T-helper 2 cell treated with Interferon-gamma antibody and Interleukin-4, amounts not matched to agents 100 ng/mL and 5 ng/mL, for 36 hours (primary cell): ENCODE measurements around the gene MTCL1. TPM values are rescaled to one million over a fixed set of nuclear protein-coding genes. Genes with fewer than 3 reads are reported as not detected.

Source experiments
- intact Hi-C: fragments of 100-400 bp; cut with micrococcal nuclease; formaldehyde crosslinking; loops from one replicate; pipeline ENCODE4 v1.15.1; 2023
- total RNA-seq: library from RNA; stranded (reverse); gene quantifications from 2 replicates; pipeline ENCODE4 v1.2.3, GENCODE V29; 2022

Gene MTCL1
- total RNA-seq, 1 donor from 2014 or later = 0.93 TPM

DNA sequence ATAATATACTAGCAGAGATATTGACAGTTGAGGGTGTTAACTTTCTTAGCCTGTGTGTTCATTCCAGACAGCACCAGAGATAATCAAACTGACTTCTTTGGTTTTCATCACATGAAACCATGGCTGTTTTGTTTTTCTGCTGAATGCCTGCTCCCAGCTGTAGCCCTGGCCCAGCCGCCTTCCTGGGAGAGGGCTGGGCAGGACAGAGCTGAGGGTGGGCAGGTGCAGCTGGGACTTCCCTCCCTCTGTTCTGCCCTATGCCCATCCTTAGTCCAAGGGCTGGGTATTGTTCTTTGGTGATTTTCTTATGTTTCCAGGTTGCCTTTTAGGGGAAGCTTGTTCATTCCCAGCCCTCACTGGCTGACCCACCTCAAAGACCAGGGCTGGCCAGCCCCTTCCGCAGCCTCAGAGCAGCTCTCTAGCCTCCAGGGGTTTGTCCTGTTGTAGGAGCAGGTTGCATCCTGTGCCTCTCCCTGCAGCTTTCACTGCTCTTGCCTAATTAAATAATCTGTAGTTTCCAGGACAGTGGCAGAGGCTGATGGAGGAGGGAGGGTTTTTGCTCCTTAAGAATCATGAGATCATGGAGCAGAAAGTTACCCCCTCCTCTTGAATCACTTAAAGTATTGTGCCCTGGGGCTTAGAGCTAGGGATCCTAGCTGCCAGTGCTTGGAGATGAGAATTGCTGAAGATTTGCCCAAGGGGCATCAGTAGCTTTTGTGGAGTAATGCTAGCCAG lies 61.4 kb downstream of the MTCL1 start:
- intact Hi-C loops = no loop called here

- intact Hi-C loops = no loop called here
Observed at GRCh38 chr18:8767340-8767739, 62.0 kb downstream of the MTCL1 start.

DNA sequence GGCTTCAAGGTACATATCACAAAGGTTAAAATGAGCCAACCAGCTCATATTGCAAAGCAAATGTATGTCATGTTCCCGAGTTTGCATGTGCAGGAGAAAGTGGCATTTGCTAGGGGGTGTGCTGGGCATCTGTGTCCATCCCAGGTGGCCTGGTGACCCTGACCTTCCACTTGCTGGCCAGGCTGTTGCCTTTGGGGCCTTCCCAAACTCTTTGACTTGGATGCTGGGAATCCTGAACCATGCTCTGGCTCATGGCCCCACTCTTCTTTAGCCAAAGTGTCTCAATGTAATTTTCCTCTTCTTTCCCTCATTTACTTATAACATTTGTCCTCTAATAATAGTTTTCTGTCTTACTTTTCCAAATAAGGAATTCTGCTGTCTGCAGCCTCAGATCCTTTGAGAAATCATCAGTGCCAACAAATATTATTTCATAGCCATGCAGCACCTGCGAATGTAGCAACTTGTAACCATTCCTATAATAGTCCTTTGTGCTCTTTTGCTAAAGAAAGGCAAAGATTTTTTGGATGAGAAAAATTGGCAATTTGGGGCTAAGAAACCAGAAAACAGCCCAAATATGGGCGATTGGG lies 64.2 kb downstream of the MTCL1 start:
- intact Hi-C loops = no loop called here

GRCh38 chr18:8770657-8771056 lies 65.3 kb downstream of the MTCL1 start:
- intact Hi-C loops = no loop called here

GRCh38 chr18:8771930-8772329 lies 66.6 kb downstream of the MTCL1 start:
- intact Hi-C loops = no loop called here

GRCh38 chr18:8773980-8774379 lies 68.6 kb downstream of the MTCL1 start:
- intact Hi-C loops = no loop called here

GRCh38 chr18:8776013-8776943 lies 70.9 kb downstream of the MTCL1 start:
- intact Hi-C loops = no loop called here

- intact Hi-C loops = no loop called here
Observed at GRCh38 chr18:8777846-8778245, 72.5 kb downstream of the MTCL1 start.

DNA sequence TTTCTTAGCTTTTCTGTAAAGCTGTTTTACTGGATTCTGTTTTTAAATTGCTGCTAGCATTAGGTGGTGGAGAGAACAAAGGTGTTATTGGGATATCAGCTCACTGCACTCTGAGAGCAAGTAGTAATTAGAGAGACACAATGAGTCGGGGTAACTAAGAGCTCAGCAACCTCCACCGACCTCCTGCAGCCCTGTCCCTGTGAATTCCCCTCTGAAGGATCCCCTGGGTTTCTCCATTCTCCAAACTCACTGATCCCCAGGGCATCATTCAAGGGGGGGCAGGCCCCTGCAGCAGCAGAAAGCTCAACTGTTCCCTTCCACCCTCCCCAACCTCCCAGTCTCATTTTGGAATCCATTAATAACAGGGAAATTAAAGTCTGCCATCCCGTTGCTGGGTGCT lies 73.0 kb downstream of the MTCL1 start:
- intact Hi-C loops = no loop called here

GRCh38 chr18:8778824-8779223 lies 73.5 kb downstream of the MTCL1 start:
- intact Hi-C loops = no loop called here

DNA sequence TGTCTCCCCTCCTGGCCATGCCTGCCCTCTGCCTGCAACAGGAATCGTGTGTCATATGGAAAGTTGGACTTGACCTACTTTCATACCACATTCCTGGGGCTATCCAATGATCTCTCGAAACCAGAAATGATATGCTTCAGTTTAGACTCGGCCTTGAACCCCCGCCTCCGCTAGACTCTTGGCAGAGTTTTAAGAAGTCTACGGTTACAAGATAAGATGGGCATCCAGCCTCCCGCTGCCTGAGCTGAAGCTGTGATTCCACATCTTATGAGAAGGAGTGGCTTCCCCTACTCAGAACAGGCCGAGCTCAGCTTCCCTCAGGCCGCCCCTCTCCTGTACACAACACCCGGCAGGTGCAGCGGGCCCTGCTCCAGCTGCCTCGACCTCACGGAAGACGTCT lies 73.9 kb downstream of the MTCL1 start:
- intact Hi-C loops = no loop called here

- intact Hi-C loops = no loop called here
Observed at GRCh38 chr18:8780227-8780626, 74.9 kb downstream of the MTCL1 start.

GRCh38 chr18:8781671-8782070 lies 76.3 kb downstream of the MTCL1 start:
- intact Hi-C loops = no loop called here

- intact Hi-C loops = no loop called here
Observed at GRCh38 chr18:8783335-8783993, 78.1 kb downstream of the MTCL1 start.

- intact Hi-C loops = no loop called here
Observed at GRCh38 chr18:8783994-8784530, 78.7 kb downstream of the MTCL1 start.

DNA sequence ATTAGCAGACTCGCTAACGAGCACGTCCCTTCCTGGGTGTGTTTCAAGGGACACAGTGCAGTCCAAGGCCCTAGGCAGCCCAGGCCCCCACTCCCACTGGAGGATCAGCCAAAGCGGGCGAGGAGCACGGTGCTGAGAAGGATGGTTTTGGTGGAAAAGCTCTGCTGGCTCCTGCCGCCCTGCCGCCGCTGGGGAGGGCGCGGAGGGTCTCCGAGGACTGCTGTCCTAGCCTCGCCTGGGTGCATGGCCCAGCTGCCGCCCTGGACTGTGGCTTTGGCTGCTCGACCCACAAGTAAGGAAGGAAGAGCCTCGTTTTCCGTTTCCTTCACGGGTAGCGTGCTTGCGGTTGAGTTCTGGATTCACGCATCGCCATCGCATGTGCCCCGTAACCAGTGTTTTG lies 79.9 kb downstream of the MTCL1 start:
- intact Hi-C loops = no loop called here

DNA sequence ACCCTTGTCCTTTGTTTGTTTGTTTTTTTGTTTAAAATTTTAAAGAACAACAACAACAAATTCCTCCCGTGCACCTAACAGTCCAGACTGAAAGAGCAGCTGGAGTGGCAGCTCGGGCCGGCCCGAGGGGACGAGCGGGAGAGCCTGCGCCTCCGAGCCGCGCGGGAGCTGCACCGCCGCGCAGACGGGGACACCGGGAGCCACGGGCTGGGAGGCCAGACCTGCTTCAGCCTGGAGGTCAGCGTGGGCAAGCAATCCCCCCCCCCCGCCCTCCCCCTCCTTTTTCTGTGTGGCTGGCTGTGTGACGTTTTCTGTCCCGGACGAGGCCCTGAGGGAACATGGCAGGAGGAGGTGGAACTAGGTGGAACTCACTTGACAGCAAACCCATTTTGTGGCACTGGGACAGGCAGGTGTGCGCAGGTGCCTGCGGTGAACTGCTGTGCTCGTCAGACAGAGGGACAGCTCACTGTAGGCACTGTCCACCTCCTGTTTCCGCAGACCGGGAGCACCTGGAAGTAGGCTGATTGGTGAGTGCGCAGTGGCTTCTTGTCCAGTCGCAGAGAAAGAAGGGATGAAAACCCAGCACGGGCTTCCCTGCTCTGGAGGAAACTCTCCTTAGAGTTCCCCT lies 80.6 kb downstream of the MTCL1 start:
- intact Hi-C loops = no loop called here

DNA sequence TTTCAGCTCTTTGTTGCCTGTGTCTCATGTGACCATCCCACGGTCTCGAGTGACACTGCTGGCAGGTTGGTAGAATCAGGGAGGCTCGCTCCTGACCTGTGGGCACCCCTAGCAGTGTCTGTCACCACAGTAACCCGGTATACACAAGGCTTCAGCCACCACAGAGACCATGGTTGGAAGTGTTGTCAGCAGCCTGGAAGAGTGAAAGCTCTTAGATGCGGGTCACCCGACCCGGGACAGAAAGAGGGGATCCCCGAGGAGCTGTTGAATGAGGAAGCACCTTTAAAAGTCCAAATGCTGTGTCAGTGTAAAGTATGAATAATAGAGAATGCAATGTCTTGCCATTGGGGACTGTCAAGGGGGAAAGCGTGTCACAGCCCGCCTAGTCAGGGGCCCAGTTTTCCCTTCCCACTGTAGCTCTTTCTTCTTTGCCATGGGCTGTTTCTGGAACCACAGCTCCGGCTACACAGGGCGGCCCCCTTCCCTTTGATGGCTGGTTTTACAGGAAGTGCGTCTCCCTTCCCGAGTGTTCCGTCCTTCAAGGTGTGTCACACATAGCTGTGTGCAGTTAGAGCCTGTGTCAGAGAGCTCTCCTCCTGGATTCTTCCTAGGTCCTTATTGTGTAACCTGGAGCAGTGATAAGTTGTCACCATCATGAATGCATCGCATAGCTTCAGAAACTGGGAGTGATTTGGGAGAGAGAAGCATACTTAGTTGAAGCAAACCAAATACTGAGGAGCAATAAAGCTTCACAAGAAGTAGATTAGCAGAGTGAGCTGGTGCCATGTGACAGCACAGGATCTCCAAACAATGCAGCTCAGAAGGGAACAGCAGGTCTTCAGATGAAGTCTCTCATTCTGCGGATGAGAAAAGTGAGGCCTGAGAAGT lies 81.4 kb downstream of the MTCL1 start:
- intact Hi-C loops = no loop called here

GRCh38 chr18:8787371-8787670 lies 82.0 kb downstream of the MTCL1 start:
- intact Hi-C loops = no loop called here

GRCh38 chr18:8787794-8788193 lies 82.4 kb downstream of the MTCL1 start:
- intact Hi-C loops = no loop called here
